SIG-M5 treated with dmso at 0.1 percent for 504 hours (cell line): Measurements from ENCODE around the gene TNFRSF25.
"Not testable (repeated sequence)": the region's sequence is repeated elsewhere in the genome, so short reads cannot be mapped to it uniquely, and the experiment has no call there.

Experiments
- DNase-seq: peaks from one replicate; lab custom pipeline; 2025; ENCODE audit not compliant: unreplicated experiment; lab: John Stamatoyannopoulos, UW

Gene TNFRSF25

DNA sequence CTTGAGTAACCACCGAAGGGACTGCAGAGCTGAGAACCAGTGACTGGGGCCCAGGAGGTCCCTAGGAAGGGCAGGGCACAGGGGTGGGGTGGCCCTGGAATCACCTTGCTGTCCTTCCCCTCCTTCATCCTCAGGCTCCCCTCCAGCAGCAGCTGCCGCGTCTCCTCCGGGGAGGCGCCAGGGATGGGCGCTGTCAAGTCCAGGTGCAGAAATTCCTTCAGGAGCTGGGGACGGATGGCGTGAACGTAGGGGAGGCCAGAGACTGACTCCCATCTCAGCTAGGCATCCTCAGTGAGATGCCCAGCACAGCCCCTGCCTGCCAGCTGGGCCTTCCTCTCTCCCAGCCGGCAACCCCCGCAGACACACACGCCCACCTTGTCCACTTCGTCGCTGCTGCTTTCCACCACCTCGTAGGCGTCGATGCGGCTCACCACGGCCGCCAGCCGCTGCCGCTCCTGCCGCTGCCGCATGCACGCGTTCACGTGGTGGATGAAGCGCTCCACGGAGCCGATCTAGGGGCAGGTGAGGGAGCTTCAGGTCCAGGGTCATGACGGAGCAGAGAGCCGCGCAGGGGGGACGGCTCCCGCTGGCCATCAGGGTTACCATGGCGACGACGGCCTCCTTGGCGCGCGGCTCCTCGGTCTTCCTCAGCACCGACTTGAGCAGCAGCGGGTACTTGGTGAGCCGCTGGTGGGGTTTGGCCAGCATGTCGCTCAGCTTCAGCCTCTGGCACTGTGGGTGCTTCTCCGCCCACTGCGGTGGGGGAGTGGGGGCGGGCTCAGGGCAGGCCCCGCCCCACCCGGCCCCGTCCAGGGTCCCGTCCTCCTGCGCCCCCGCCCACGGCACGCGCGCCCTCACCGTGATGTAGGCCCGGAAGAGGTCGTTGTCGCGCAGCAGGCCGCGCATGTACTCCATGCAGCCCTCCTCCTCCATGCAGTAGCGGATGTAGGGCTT lies 4.4 kb upstream of the TNFRSF25 start:
- no peak for DNase-seq

DNA sequence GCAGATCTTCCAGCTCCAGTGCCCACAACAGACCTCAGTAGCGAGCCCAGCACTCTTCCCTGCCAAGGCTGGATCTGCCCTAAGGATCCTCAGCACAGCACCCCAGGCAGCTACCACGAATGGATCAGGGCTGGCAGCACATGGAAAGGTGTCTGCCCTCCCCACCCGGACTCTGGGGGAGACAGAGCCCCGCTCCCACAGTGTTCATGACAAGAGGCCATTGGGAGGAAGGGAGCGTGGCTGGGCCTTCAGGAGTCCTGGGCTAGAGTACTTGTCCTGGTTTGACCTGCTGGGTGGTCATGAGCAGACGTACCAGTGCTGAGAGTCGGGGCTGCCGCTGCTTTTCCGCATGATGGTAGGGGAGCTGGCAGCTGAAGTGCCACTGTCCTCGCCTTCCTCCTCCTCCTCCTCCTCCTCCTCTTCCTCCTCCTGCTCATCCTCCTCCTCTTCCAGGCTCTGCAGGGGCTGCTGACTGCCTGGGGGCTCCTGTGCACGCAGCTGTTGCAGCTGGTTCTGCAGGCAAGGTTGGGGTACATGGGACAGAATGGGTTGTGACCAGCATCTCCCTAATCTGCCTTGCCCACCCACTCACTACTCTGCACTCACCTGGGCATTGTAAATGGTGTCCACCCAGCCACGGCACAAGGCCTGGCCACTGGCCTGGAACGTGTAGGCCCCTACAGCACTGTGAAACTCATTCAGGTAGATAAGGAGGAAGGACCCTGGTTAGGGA lies 2.9 kb upstream of the TNFRSF25 start:
- no peak for DNase-seq

- no peak for DNase-seq
Observed at GRCh38 chr1:6467744-6468688, 2.0 kb upstream of the TNFRSF25 start.

GRCh38 chr1:6467224-6467623 lies 1.3 kb upstream of the TNFRSF25 start:
- DNase-seq = no peak

DNA sequence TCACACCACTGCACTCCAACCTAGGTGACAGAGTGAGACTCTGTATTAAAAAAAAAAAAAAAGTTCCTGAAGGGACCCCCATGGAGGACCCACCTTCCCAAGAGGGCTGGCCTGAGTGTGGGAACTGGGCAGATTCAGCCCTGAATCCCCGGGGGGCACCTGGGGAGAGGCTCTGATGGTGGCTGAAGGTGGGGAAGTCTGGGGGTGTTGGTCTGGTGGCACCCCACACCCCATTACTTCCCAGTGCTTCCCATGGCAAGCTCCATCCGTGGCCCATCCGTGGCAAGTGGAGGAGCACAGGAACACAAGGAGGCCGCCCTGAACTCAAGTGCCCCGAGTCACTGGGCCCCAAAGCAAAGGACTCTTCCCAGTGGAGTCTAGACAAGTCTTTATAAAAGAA lies 778 bp upstream of the TNFRSF25 start:
- DNase-seq = no peak

DNA sequence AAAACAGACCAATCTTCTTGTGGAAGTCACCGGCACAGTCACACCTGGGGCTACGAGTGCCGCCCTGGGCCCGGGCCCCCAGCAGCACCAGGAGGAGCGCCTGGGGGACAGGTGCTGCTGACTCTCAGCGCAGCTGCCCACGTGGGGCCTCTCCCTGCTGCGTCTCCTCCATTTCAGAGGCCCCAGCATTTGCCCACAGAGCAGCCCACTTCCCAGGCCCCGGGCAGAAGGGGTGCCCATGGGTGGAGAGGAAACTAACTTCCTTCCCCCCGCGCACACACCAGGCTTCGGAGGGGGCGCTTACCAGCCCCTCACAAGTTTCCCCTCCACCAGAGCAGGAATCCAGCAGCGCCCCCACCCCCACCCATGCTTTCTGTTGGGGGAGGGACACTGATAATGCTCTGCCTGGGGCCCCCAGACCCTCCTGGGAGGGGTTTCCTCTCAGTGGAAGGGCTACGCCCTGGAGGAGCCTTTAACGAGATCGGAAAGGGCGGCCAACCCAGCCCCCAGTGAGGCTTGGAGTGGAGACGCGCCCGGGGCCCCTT lies 440 bp downstream of the TNFRSF25 start:
- DNase-seq = no peak

DNA sequence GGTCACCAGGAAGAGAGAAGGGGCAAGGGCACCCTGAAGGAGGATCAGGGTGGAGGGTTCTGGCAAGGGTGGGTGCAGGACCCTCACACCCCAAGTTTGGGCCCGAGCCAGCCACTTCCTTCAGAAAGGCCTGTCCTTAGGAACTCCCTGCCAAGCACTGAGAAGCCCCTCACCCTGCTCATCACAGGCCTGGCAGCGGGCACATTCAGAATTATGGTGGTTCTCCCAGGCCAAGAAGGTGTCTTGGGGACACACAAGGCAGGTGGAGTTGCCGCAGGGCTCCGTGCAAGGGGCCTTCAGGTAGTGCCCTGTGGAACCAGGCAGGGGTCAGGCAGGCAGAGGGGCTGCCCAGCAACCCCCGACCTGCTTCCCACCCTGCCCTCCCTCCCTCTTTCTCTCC lies 1.1 kb downstream of the TNFRSF25 start:
- no peak for DNase-seq

DNA sequence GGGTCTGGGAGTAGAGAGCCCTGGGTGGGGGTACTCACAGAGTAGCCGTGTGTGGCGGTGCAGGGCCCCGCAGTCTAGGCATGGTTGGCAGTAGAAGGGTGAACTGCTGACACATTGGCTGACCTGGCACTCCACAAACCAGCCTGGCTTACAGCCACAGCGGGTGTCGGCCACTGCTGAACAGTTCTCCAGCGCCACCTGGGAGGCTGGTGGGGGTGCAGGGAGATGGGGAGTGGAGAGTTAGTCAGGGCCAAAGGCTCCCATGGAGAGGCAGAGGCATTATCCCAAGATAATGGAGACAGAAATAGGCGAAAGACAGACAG lies 1.5 kb downstream of the TNFRSF25 start:
- DNase-seq = no peak

DNA sequence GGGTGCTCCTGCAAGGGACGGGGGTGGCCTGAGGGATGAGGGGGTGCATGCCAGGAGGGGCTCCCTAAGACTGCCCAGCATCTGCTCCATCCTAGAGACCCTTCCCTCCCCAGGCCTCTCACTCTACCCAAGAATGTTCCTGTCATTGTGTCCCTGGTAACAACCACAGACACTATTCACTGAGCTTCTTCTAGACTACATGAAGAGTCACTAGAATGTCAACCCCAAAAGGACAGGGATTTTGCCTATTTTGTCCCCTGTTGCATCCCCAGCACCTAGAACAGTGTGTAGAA lies 2.9 kb downstream of the TNFRSF25 start:
- DNase-seq = no peak

- no peak for DNase-seq
Observed at GRCh38 chr1:6462412-6463119, 3.4 kb downstream of the TNFRSF25 start.

DNA sequence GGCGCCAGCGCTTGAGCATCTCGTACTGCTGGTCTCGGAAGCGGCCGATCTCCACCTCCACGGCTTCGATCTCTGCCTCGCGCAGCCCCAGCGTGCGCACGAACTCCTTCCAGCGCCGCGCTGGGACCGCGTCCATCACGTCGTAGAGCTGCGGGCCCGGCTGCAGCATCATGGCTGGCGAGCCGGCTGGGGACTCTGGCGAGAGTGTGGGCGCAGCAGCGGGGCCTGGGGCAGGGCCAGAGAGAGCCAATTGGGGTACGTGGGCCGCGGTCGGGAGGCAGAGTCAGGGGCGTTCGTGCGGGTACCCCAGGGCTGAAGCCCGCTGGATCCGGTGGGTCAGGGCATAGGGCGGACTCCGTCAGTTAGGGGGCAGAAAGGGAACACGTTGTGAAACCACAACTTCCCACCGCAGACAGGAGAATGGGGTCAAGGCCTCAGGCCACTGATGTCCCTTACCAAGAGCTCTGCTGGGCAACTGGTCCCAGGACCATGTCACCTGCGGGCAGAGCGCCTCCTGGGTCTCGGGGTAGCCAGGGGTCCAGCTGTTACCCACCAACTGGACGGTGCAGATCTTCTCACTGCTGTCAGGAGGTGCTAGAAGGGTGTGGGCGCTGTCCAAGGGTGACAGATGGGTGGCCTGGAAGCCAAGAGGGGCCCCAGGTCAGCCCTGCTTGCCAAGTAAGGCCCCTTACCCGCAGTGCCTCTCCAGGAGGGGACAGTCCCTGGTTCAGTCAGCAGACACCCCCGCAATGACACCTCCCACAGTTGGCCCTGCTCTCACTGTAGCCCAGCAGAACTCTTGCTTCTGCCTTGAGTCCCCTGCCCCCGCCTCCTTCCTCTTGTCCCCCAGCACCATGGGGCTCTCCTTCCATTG lies 4.2 kb downstream of the TNFRSF25 start:
- DNase-seq = no peak

- DNase-seq = no peak
Observed at GRCh38 chr1:6461051-6461530, 4.9 kb downstream of the TNFRSF25 start.

- no peak for DNase-seq
Observed at GRCh38 chr1:6460301-6461050, 5.5 kb downstream of the TNFRSF25 start.

- no peak for DNase-seq
Observed at GRCh38 chr1:6459850-6460265, 6.1 kb downstream of the TNFRSF25 start.

DNA sequence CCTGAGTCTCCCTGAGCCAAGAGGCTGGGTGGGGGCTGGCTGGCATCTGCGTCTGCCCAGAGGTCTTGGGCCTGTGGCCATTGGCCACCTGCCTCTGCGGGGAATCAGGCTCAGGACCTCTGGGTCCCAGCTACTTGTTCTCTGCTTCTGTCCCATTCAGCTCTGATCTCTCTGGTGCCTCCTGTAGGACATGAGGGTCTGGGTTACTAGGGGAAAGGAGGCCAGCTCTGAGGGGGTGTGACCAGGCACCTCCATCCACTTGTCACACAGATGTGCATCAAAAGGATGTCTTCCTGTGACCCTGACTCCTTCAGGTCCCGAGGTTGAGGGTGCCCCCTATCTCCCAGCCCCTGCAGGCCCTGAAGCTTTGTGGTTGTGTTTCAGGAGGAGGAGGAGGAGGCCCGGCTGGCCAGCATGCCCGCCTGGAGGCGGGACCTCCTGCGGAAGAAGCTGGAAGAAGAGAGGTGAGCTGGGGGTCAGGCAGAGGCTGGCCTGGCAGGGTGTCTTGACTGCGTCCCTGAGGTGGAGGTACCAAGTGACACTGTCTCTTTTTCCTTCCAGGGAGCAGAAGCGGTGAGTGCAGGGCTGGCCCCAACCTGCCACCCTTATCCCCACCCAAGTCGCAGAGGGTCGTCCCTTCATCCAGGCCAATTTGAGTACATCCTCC lies 9.0 kb downstream of the TNFRSF25 start:
- DNase-seq = no peak

DNA sequence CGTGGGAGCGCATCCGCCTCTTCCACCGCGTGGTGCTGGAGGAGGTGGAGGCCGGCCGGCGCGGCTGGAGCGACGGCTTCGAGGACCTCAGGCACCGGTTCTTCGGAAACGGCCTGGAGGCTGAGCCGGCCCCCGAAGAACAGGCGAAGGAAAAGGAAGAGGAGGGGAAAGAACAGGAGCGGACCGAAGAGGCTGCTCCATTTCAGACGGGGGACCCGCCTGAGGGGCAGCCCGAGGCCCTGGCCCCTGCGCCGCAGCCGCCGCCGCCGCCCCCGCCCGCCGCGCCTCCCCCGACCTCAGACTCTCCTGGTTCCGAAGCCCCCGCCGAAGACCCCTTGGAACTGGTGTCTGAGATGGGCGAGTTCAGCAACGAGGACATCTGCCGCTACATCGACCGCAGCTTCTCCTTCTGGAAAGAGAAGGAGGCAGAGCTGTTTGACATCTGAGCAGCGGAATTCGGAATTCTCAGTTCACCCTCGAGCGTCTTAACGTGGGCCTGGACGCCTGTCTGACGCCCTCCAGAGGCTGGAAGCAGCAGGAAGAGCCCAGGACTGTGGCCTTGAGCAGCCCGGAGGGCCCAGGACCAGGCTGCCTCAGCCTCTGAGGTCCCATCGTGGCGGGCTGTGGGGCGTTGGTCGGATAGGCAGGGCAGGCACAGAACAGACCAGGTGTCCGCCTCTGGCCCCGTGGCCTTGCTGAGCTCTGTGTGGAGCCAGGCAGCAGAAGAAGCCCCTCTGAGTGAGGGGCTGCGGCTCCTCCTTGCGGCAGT lies 10.0 kb downstream of the TNFRSF25 start:
- DNase-seq = not testable (repeated sequence)
